Measurements from ENCODE around the gene ABHD17C.

- TF ChIP-seq CTCF (IDR thresholded peaks at IDR 0.05; ENCODE audit: control extremely low read depth in 1 of 3, insufficient read depth in 1 of 3, low read depth in 1 of 3, low read length in 3 of 3) (no peak), POLR2A (IDR thresholded peaks at IDR 0.05; ENCODE audit: control extremely low read depth in 1 of 2, low read depth in 2 of 2, low read length in 2 of 2) (peak; percentile 33 to 41; a peak in 2 of 3 replicates), ATF2 (IDR thresholded peaks at IDR 0.05; ENCODE audit: low read length) (no peak), RAD21 (IDR thresholded peaks at IDR 0.05 in 1 of 2, conservative IDR thresholded peaks at IDR 0.05 in 1 of 2; ENCODE audit: low read depth in 2 of 2, low read length in 2 of 2) (peak in 1 of 2 experiments; percentile 1; a peak in 1 of 4 replicates), POLR2AphosphoS5 (IDR thresholded peaks at IDR 0.05; ENCODE audit: low read depth, low read length) (no peak; the same call in 1 of the 2 replicates), JUN (IDR thresholded peaks at IDR 0.05; ENCODE audit: low read depth, low read length) (no peak), RNF2 (IDR thresholded peaks at IDR 0.05; ENCODE audit: borderline replicate concordance, low read depth, low read length, missing control alignments, poor library complexity, severe bottlenecking) (no peak), USF2 (IDR thresholded peaks at IDR 0.05; ENCODE audit: low read length) (no peak)
These were observed at the start of gene ABHD17C for GRCh38 chr15:80695099-80695910.

All from H1 (cell line).